Activated naive CD4-positive, alpha-beta T cell treated with anti-CD3 and anti-CD28 coated beads for 36 hours (primary cell): ENCODE data around the gene UFSP2. TPM values are rescaled to one million over a fixed set of nuclear protein-coding genes. Genes with fewer than 3 reads are reported as not detected.
A peak's percentile ranks its signal among the peaks of the same experiment; 100 is the strongest.

Experiments used
- CTCF ChIA-PET: fragments of 350-600 bp; sonication (Branson Sonifier 250); formaldehyde crosslinking; loops from one replicate; lab custom pipeline; 2021; ENCODE audit warnings: antibody characterized with exemption; lab: Charles Lee
- DNase-seq: peaks from one replicate; pipeline ENCODE4 v3.0.0-alpha.2; 2020
- H3K27ac Mint-ChIP-seq: one replicate; pipeline ENCODE4 v1.8.0; 2021; ENCODE audit warnings: mild to moderate bottlenecking, mixed read lengths
- H3K27me3 Mint-ChIP-seq: one replicate; pipeline ENCODE4 v1.8.0; 2021; ENCODE audit warnings: low read depth, mixed read lengths
- H3K36me3 Mint-ChIP-seq: one replicate; pipeline ENCODE4 v1.8.0; 2021; ENCODE audit warnings: low read depth, mixed read lengths
- H3K4me1 Mint-ChIP-seq: one replicate; pipeline ENCODE4 v1.8.0; 2021; ENCODE audit warnings: low read depth, mixed read lengths
- H3K4me3 Mint-ChIP-seq: one replicate; pipeline ENCODE4 v1.8.0; 2021; ENCODE audit warnings: mild to moderate bottlenecking, moderate library complexity, mixed read lengths
- H3K9me3 Mint-ChIP-seq: one replicate; pipeline ENCODE4 v1.8.0; 2021; ENCODE audit warnings: mixed read lengths
- intact Hi-C: fragments of 100-400 bp; cut with micrococcal nuclease; formaldehyde crosslinking; loops from one replicate; pipeline ENCODE4 v1.15.1; 2023
- total RNA-seq, 2 experiments: library from RNA; stranded (reverse); gene quantifications; one replicate each; pipeline ENCODE4 v1.2.3, GENCODE V29; 2021

Gene UFSP2
- total RNA-seq, 2 experiments from 2014 or later = 24.4 to 30.7 TPM

DNA sequence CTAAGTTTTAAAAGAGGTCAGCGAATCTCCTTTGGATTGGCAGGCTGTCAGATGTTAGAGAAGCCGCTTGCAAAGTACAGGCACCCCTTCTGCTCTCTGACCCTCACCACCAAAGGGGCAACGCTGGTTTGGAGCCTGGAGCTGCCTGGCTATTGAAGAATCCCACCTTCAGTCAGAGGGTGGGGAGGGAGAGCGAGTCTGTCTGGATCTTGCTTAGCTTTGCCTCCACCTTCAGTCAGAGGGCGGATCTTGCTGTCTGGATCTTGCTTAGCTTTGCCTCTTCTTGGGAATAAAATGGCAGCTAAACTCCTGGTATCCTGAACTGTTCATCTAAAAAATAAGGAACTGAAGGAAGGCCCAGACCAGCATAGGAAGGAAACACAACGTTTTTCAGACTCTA lies 38.4 kb upstream of the UFSP2 start:
- Mint-ChIP-seq H3K4me3 (no peak overlapping the region), H3K4me1 (no peaks in the 10 kb centered on the region), H3K27me3 (peaks cover 5% of the 10 kb centered on the region), H3K36me3 (no peaks in the 10 kb centered on the region), H3K27ac (no peak overlapping the region), H3K9me3 (no peaks in the 10 kb centered on the region)
- intact Hi-C loops = no loop called here
- DNase-seq = no peak
- CTCF ChIA-PET = interaction anchor here (1.2 kb wide), 1 partner anchor 38 kb away, joined by 3 read pairs; the partner anchor contains the start of gene UFSP2

DNA sequence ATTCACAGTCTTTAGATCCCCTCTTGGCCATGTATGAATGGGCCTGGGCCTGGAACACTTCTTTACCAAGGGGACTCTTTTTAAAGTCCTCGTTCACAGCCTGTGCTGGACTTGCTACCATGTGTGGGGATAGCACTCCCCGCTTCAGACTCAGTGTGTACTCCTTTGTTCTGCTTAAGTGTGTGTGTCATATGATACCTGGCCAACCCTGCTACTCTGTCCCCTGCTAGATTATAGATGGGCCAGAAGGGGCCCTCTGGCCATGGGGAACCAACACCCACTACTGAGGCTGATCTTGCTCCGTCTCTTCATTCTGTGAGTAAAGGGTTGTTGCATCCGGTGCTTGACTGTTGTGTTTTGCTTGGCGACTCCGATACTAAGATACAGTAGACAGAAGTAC lies 37.8 kb upstream of the UFSP2 start:
- Mint-ChIP-seq H3K4me3 (no peak overlapping the region), H3K27ac (no peak overlapping the region), H3K27me3 (peaks cover 5% of the 10 kb centered on the region), H3K36me3 (no peaks in the 10 kb centered on the region), H3K4me1 (no peaks in the 10 kb centered on the region), H3K9me3 (no peaks in the 10 kb centered on the region)
- intact Hi-C loops = no loop called here
- CTCF ChIA-PET = no interaction called here
- no peak for DNase-seq

DNA sequence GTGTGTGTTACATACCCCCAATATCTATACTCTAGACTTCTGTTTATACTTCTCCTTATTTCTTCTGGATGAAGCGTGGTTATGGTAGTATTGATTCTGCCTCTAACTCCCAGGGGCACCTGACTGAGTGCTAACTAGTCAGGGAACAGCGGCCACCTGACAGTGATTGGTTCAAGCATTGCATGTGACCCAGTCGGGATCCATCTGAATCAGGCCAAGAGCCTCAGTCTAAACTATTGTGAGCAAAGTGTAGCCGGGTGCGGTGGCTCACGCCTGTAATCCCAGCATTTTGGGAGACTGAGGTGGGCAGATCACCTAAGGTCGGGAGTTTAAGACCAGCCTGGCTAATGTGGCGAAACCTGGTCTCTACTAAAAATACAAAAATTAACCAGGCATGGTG lies 35.8 kb upstream of the UFSP2 start:
- Mint-ChIP-seq H3K36me3 (no peaks in the 10 kb centered on the region), H3K9me3 (no peaks in the 10 kb centered on the region), H3K27me3 (peaks cover 5% of the 10 kb centered on the region), H3K27ac (no peak overlapping the region), H3K4me3 (no peak overlapping the region), H3K4me1 (no peaks in the 10 kb centered on the region)
- CTCF ChIA-PET = no interaction called here
- DNase-seq = no peak
- intact Hi-C loops = no loop called here

DNA sequence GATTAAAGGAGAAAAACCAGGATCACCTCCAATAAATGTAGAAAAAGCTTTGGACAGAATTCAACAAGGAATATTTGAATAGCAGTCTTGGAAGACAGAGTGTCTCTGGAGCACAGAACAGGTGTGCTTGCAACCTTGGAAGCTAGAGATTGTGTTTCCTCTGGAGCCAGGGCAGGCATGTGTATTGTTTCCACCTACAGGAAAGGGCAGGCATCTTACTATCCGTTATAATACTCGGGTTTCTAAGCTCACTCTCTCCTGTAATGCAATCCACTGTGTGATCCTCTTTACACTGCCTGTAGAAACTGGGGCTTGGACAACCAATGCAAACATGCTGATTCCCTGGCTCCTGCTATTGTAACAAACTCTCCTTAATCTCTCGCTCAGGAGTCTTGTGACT lies 31.4 kb upstream of the UFSP2 start:
- peaks cover 5% of the 10 kb centered on the region for H3K27me3 Mint-ChIP-seq
- H3K4me3 Mint-ChIP-seq = no peak overlapping the region
- H3K27ac Mint-ChIP-seq = no peak overlapping the region
- CTCF ChIA-PET = no interaction called here
- no peaks in the 10 kb centered on the region for H3K36me3 Mint-ChIP-seq
- intact Hi-C loops = no loop called here
- H3K9me3 Mint-ChIP-seq = no peaks in the 10 kb centered on the region
- no peaks in the 10 kb centered on the region for H3K4me1 Mint-ChIP-seq
- no peak for DNase-seq

DNA sequence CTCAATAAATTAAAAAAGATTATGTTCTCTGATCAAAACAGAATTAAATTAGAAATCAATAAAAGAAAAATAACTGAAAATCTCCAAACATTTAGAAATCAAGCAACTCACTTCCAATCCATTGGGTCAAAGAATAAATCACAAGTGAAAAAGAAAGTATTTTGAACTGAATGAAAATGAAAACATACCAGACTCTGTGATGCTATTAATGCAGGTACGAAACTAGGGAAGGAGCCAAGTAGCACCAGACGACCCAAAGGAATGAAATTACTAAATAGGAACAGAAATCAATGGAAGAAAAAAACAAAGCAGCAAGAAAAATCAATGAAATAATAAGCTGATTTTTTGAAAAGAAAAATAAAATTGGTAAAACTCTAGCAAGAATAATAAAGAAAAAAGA lies 30.4 kb upstream of the UFSP2 start:
- intact Hi-C loops = no loop called here

DNA sequence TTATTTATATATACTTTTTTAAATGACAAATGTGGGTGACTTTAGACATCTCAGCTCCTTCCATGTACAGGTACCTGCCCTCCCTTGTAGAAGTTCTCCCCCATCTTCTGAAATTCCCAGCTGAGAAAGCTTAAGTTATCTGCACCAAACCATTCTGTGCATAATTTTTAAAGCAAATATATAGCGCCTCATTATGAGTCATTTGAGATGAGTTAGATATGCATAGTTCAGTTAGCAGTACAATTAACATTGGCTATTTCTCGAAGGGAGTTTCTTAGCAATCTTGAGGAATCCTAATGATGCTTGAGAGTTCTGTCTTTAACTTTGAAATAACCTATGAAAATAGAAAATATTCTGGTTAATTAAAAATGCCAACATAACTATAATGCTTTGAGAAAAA lies 19.4 kb upstream of the UFSP2 start:
- intact Hi-C loops = no loop called here
- H3K9me3 Mint-ChIP-seq = no peaks in the 10 kb centered on the region
- no peak overlapping the region for H3K27ac Mint-ChIP-seq
- H3K27me3 Mint-ChIP-seq = no peaks in the 10 kb centered on the region
- DNase-seq = no peak
- H3K4me1 Mint-ChIP-seq = no peaks in the 10 kb centered on the region
- H3K36me3 Mint-ChIP-seq = no peaks in the 10 kb centered on the region
- CTCF ChIA-PET = no interaction called here
- H3K4me3 Mint-ChIP-seq = no peak overlapping the region

More for the DNA sequence above, 30.4 kb upstream of the UFSP2 start:
- Mint-ChIP-seq H3K9me3 (no peaks in the 10 kb centered on the region), H3K27ac (no peak overlapping the region), H3K36me3 (no peaks in the 10 kb centered on the region), H3K4me1 (no peaks in the 10 kb centered on the region), H3K27me3 (peaks cover 5% of the 10 kb centered on the region), H3K4me3 (no peak overlapping the region)
- DNase-seq = no peak
- CTCF ChIA-PET = interaction anchor here (0.6 kb wide), 1 partner anchor 63 kb away, joined by 3 read pairs; no protein-coding TSS in a partner anchor

DNA sequence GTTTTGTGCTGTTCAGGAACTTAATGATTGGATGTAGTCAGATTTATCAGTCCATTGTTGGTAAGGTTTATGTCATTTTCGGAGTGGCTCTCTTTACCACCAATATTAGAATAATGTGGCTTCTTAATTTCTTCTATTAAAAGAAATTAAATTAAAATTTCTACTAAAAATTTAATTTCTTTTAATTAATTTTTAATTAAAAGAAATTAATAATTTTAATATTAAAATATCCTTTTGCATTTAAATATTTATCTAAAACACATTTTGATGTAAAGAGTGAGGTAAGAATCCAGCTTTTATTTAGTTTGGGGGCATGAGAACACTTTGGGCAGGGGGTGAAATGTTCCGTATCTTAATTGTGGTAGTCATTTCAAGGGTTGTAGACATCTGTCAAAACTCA lies 15.7 kb upstream of the UFSP2 start:
- H3K27ac Mint-ChIP-seq = no peak overlapping the region
- DNase-seq = no peak
- intact Hi-C loops = no loop called here
- no peaks in the 10 kb centered on the region for H3K36me3 Mint-ChIP-seq
- no peaks in the 10 kb centered on the region for H3K9me3 Mint-ChIP-seq
- H3K4me3 Mint-ChIP-seq = no peak overlapping the region
- H3K4me1 Mint-ChIP-seq = no peaks in the 10 kb centered on the region
- H3K27me3 Mint-ChIP-seq = no peaks in the 10 kb centered on the region
- CTCF ChIA-PET = no interaction called here

DNA sequence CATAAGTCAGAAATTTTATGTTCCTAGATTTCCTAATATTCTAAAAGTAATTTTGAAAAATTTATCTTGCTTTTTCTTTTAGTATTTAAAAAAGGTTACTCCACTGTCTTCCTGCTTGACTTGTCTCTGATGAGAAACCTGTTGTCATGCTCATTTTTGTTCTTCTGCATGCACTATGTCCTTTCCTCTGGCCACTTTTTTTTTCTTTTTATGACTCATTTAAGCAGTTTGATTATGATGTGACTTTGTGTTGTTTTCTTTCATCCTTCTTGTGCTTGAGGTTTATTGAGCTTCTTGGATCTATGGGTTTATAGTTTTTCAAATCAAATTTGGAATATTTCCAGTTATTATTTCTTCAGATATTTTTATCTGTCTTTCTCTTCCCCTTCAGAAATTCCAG lies 12.0 kb upstream of the UFSP2 start:
- Mint-ChIP-seq H3K9me3 (no peaks in the 10 kb centered on the region), H3K36me3 (no peaks in the 10 kb centered on the region), H3K27ac (no peak overlapping the region), H3K4me3 (no peak overlapping the region), H3K27me3 (peaks cover 2% of the 10 kb centered on the region), H3K4me1 (no peaks in the 10 kb centered on the region)
- intact Hi-C loops = no loop called here
- no peak for DNase-seq
- CTCF ChIA-PET = no interaction called here

DNA sequence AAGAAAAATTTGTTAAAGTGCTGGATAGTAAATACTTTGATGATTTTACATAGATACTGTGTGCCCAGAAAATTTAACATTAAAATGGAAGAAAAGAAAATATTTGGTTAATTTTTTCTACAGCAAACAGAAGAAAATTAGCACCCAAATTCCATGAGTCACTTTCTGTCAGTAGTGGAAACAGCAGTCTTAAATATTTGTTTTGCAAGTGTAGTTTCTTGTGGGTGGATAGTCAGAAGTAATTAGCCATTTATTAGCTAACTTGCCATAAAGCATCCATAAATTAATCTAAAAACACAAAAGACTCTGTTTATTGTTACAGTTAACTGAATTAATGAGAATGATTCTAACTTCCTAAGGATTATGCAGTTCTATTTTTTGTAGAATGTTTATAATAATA lies 9.7 kb upstream of the UFSP2 start:
- H3K27ac Mint-ChIP-seq = no peak overlapping the region
- peaks cover 2% of the 10 kb centered on the region for H3K27me3 Mint-ChIP-seq
- H3K36me3 Mint-ChIP-seq = no peaks in the 10 kb centered on the region
- H3K4me3 Mint-ChIP-seq = no peak overlapping the region
- no peaks in the 10 kb centered on the region for H3K4me1 Mint-ChIP-seq
- no peaks in the 10 kb centered on the region for H3K9me3 Mint-ChIP-seq
- no peak for DNase-seq
- CTCF ChIA-PET = no interaction called here
- intact Hi-C loops = no loop called here

DNA sequence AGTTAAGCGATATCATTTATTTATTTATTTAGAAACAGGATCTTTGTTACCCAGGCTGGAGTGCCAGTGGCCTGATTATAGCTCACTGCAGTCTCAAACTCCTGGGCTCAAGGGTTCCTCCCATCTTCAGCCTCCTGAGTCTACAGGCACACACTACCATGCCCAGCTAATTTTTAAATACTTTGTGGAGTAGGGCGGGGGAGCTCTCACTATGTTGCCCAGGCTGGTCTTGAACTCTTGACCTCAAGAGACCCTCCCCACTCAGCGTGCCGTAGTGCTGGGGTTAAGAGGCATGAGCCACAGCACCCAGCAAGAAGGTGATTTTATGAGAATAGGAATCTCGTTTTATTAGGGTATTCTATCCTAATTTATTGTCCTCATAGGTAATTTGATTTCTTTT lies 3.9 kb upstream of the UFSP2 start:
- Mint-ChIP-seq H3K4me3 (no peak overlapping the region), H3K27ac (no peak overlapping the region), H3K4me1 (peaks cover 7% of the 10 kb centered on the region), H3K27me3 (peaks cover 1% of the 10 kb centered on the region), H3K36me3 (no peaks in the 10 kb centered on the region), H3K9me3 (no peaks in the 10 kb centered on the region)
- intact Hi-C loops = loop anchor here (5.0 kb wide), 1 partner anchor 763 kb away; the partner anchor contains the start of gene CYP4V2
- CTCF ChIA-PET = interaction anchor here (0.6 kb wide), 1 partner anchor 915 kb away, joined by 3 read pairs; no protein-coding TSS in a partner anchor
- DNase-seq = no peak

DNA sequence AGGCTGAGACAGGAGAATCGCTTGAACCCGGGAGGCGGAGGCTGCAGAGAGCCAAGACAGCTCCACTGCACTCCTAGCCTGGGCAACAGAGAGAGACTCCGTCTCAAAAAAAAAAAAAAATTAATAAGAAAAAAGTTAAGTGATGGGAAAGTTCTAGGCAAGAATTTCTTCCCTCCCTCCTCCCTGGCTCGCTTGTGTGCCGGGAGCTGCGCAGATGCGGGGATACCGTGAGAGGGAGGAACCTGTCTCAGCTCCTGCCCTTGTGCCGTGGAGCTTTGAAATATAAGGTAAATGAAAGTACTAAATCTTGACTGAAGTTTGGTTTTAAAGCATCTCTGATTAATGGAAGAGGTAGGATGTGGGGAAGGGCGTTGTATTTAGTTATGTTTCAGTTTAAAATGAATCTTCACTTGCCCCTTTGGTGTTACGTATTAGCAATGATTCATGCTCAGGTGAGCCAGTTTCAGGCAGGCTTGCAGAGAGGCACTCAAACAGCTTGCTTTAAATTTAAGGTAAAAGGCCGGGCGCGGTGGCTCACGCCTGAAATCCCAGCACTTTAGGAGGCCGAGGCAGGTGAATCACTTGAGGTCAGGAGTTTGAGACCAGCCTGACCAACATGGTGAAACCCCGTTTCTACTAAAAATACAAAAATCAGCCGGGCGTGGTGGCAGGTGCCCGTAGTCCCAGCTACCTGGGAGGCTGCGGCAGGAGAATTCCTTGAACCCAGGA lies 1.4 kb upstream of the UFSP2 start:
- Mint-ChIP-seq H3K27ac (no peak overlapping the region), H3K27me3 (peaks cover 1% of the 10 kb centered on the region), H3K36me3 (no peaks in the 10 kb centered on the region), H3K4me1 (peaks cover 20% of the 10 kb centered on the region), H3K9me3 (no peaks in the 10 kb centered on the region), H3K4me3 (no peak overlapping the region)
- CTCF ChIA-PET = no interaction called here
- intact Hi-C loops = loop anchor here (1.0 to 5.0 kb wide), 2 partner anchors 170 to 765 kb away; partner anchors contain the start of gene CYP4V2
- DNase-seq = no peak

DNA sequence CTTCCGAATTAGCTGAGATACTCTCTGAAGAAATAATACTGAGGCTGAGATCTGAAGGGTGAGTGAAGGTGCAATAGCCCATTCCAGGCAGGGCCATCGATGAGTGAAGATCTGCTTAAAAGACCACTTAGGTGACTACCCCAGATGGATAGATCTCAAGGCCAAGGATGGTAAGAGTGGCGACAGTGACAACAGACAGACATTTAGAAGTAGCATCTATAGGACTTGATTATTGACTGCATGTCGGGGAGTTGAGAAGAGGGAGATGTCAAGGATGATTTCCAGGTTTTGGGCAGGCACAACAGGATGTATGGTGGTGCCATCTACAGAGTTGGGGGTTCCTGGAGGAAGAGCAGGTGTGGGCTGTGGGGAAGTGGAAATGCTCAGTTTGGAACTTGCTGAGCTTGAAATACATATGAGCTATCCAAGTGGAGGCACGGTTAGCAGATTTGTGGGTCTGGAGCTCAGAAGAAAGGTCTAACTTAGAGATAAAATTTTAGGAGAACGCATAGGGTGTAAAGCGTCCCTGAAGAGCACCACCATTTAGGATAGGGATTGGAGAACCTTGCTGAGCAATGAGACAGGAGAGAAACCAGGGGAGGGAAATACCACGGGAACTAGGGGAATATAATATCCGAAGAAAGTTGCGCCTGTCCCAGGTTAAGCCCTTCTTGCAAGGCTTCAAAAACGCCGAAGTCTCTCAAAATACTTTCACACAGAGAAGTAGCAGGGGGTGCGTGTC lies 688 bp downstream of the UFSP2 start:
- peak overlapping the region; percentile 76 for H3K4me3 Mint-ChIP-seq
- H3K4me1 Mint-ChIP-seq = peaks cover 28% of the 10 kb centered on the region
- DNase-seq = peak; percentile 9
- no peaks in the 10 kb centered on the region for H3K27me3 Mint-ChIP-seq
- no peaks in the 10 kb centered on the region for H3K9me3 Mint-ChIP-seq
- H3K27ac Mint-ChIP-seq = peak overlapping the region; percentile 96
- peaks cover 1% of the 10 kb centered on the region for H3K36me3 Mint-ChIP-seq
- CTCF ChIA-PET = no interaction called here
- intact Hi-C loops = loop anchor here (1.0 to 5.0 kb wide), 6 partner anchors 29 to 767 kb away; partner anchors contain the start of genes ANKRD37, CCDC110, CYP4V2 and SLC25A4
